DMS153 treated with DMSO at 0.1 percent for 48 hours (cell line): ENCODE results near the gene CD6.

Source experiments
- DNase-seq: peaks from one replicate; lab custom pipeline; 2025; ENCODE audit not compliant: unreplicated experiment; lab: John Stamatoyannopoulos, UW

CD6 gene

DNA sequence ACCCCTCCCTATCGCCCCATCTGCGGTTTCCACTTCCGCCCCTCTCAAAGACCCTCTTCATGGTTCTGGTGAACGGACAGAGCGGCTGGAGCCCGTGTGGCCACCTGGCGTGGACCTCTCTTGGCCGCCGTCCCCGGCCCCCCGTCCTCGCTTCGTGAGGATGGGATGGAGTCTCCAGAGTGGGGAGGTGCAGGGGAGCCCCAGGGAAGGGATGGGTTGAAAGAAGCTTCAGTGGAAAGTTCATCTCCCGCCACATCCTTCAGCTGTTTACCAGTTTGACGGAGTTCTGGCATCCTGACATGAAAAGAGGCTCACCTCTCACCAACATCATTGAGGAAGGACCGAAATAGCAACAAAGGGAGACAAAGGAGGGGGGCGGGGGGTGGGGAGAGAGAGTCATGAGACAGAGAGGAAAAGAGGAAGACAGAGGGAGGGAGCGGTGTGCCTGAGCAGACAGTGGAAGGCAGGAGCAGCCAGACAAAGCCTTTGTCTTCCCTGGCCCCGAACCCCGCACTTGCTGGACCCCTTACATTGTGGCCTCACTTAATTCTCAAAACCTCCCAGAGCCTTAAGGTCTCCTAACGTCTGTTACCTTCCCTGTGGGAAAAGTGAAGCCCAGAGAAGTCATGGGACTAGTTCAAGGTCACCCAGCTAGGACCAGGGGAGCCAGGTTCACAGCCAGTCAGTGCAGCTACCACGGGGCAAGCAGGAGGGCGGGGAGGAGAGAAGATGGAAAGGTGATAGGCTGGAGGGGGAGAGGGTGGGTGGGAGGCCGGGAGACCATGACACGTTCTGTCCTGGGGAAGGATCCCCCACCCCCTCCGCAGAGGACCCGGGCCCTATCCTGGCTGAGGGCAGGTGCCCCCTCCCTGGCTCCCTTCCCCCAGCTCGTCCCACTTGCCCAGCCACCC, 54.9 kb downstream of the CD6 start:
- DNase-seq, result no peak

DNA sequence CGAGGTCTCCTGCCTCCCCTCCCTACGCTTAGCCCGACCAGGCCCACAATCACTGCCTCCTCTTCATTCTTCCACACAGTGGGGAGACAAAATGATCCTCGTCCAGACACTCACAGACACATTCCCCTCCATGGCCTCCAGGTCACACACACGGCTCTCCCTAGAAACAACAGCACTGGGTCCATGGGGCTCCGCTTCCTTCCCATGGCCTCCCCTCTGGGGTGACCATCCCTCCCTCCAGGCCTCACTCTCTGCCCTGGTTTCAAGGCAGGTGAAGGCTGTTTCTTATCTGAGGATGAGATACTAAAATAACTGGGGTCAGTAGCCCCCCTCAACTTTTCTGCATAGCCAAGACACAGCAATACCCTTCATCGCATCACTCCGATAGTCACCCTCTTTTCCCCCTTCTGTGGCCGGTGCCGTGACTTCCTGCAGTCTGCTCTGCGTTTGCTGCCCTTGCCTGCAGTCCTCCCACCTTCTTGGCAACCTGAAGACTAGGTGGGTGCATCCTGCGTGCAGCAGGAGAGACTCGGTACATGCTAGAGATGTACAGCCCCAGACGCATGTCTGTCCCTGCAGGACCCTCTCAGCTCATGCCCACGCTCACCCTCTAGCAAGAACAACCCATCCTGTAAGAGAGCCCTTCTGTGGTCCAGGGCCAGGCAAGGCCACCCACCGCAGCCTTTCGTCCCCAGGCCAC, 55.8 kb downstream of the CD6 start:
- no peak for DNase-seq

DNA sequence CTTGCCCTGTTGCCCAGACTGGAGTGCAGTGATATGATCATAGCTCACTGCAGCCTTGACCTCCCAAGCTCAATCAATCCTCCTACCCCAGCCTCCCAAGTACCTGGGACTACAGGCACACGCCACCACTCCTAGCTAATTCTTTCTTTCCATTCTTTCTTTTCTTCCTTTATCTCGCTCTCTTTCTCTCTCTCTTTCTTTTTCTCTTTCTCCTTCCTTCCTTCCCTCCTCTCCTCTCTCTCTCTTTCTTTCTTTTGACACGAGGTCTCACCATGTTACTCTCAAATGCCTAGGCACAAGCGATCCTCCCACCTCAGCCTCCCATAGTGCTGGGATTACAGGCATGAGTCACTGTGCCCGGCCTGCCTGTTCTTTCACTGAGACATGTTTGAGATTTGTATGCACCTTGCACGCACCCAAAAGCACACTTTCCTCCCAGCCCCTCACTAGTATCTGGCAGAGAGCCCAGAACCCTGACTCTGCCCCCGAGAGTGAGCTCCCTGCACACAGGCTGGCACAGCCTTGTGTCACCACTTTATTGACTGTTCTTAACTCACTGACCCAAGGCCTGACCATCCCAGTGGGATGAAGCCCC, 56.8 kb downstream of the CD6 start:
- peak; percentile 38 for DNase-seq

DNA sequence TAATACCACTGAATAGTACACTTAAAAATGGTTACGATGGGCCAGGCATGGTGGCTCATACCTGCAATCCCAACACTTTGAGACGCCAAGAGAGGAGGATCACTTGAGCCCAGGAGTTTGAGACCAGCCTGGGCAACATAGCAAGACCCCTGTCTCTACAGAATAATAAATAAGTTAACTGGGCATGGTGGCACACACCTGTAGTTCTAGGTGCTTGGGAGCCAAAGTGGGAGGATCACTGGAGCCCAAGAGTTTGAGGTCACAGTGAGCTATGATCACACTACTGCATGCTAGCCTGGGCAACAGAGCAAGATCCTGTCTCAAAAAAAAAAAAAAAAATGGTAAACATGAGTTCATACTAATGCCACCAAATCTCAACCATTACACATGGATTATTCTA, 61.3 kb downstream of the CD6 start:
- DNase-seq, result no peak

DNA sequence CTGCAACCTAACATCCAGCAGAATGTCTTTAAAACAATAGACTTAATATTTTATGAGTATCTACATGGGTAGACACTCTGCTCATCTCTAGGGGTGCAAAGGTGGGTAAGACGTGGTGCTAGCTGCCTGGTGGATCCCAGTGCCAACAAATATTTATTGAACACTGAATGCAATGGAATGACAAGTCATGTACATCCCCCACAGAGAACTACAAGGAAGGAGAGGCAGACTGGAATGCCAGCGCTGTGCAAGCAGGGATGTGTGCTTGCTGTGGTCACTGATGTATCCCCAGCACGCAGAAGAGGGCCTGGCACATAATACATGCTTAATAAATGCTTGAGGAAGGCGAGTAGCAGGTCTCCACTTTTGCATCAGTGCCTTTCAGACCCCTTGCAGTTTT, 61.9 kb downstream of the CD6 start:
- DNase-seq, result no peak

DNA sequence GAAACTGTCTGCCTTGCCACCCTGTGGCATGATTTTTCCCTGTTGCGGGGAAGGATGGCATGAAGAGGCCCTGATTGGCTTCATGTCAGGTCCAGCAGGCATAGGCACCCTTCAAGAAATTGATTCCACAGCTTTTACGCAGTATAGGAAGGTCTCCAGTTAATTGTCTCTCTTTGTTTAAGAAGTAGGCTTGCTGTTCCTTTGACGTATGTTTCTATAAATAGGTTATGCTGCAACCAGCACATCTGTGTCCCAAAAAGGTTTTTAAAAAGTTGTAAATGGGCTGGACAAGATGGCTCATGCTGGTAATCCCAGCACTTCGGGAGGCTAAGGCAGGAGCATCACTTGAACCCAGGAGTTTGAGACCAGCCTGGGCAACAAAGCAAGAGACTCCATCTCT, 62.6 kb downstream of the CD6 start:
- DNase-seq, result no peak

DNA sequence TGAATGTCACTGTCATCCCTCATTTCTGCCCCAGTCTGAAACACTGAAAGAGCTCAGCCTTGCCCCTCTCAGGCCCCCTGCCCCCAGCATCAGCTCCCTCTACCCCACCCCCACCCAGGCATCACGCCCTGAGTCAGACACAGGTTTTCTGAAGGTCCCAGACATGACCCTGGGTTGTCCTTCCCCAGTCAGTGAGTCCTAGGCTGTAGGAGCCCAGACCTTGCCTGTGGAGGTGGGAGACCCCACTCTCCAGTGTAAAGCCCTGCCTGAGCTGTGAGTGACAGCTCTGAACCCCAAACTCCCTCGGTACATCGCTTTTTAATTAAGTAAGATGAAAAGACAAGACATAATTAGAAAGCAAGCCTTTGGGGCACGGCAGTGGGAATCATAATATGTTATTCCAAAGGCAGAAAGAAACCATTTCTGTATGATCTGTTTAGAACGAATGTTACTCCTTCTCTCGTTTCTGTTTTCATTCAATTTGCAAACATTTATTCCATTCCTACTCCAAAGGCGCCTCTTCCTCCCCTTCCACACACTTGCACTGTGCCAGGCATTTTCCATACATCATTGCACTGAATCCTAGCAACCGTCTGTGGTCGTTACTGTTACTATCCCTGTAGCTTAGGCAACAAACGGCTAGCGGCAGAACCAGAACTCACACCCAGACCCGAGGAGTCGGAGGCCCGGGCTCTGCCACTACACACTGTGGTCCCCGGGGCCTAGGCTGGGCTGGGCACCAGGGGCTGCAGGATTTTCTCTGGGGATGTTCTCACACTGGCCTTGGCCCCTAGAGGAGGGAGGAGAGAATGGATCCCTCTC, 63.4 kb downstream of the CD6 start:
- no peak for DNase-seq

DNA sequence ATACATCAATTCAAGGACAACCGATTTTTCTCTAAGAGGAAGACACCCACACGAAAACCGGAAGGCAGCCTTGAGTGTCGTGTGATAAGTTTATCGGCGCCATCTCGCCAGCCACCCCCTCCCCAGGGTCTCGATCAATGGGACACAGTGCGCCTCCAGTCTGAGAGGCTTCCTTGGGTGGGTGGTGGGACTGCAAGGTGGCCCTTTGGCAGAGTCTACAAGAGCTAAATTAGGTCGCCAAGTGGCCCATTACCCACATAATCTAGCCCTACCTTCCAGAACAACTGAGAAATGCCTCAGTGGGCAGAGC, 64.0 kb downstream of the CD6 start:
- no peak for DNase-seq

DNA sequence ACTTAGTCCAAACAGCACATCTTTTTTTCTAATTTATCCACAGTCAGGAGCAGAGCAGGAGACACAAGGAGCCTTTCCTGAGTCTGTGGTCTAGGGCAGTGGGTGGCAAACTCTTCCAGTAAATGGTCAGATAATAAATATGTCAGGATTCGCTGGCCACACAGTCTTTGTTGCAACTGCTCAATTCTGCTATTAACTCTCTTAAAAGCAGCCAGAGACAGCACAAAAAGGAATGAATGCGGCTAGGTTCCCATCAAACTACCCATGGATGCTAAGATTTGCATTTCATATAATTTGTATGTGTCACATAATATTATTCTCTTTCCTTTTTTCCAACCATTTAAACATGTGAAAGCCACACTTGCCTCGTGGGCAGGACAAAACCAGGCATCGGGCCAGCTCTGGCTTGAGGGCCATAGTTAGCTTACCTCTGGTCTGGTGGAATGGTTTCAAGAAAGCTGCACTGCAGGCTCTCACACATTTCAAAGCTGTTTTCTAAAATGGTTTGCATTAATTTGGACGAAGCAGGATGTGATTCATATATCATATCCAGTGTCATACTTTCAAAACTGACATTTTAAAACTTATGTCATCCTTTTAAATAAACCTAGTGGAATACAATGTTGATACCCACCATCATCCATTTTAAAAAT, 66.1 kb downstream of the CD6 start:
- DNase-seq, result no peak

DNA sequence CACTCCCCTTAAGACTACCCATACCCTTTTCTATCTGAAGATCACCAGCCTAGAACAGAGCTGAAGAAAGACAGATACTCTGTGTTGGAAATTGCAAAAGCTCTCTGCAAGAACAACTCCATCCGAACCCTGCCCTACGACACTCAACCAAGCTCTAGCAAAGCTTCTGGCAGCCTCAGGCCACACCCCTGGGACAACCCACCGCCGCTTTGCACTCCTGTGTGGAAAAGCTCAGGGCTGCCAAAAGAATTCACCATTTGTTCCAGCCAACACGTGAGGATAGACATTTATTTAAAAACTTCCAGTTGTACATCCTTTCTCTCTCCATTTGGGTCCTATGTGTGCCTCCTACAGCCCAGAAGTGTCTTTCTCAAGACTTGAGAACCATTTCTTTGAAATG, 68.4 kb downstream of the CD6 start:
- no peak for DNase-seq

DNA sequence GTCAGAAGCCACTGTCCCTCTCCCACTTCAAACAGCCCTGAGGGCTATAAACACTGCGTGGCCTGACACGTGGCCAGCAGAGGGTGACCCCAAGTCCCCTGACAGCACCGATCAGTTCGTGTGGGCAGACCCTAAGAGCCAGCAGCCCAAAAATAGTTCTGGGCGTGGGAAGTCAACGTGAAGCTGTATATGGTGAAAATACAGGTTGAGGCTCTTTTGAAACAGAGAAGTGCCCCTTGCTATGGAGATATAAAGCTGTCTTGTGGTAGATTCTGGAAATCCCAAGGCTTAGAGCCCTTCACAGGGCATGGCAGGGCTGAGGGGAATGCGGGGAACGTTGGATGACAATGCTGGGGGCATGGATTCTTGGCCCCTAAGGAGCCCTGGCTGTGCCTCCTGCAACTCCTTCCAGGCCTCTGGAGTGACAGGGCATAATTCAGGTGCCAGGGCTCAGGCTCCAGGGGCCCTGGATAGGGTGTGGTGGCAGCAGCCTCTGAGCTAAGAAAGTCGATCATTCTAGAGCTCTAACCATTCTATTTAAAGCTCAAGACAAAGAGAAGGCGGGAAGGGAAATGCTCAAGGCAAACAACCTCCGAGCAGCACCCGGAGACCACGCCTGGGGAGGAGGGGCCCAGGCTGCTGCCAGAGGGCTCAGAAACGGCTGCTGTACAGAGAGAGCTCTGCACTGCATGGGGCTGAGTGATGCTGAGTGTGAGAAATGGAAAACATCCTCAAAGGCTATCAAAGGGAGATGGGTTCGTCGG, 70.5 kb downstream of the CD6 start:
- peak; percentile 91 for DNase-seq

DNA sequence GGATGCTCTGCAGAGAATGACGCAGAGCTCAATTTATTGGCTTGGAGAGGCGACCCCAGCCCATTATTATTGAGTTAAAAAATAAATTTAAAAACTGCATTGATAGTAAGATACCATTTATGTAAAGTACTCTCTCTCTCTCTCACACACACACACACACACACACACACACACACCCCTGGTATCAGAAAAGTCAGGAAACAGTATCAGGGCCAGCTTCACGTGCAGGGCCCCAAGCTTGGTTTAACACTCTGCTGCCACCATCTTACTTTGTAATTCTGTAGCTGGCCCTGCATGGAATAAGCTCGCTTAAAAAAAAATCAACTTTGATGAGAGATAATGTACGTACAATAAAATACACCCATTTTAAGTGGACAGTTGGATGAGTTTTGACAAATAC, 71.1 kb downstream of the CD6 start:
- DNase-seq, result peak; percentile 73

DNA sequence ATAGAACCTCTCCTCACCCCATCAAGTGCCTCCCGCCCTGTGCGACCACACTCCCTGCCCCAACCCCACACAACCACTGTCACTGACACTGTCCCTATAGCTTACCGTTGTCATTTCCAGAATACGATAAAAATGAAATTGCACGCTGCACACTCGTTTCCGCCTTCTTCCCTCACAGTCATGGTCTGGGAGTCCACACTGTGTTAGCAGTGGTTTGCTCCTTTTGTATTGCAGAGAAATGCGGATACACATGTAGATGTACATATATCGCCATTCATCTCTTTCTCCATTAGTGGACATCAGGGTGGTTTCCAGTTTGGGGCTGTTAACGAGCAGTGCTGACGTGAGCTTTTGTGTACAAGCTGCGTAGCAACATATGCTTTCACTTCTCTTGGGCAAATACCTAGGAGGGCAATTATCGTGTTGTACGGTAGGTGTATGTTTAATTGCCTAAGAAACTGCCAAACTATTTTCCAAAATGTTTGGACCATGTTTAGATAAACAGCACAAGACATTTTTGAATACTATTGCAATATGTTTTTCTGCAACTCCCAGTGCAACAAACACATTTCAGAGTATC, 71.6 kb downstream of the CD6 start:
- peak; percentile 60 for DNase-seq

DNA sequence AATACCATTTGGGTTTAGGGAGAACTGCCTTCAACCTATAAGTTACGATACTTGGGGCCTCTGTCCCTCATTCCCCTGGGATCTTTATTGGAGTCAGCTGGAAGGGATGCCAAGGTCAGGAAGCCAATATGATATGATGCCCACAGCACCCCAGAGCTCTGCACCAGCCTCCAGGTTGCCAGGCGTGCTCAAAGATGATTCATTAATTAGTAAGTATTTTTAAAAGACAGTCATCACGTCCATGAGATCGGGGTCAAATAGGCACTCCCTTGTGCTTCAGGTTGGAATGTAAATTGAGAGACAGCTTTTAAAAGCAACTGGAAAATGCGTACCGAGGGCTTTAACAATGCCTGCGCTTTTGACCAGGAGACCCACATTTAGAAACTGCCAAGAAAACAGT, 73.8 kb downstream of the CD6 start:
- no peak for DNase-seq

DNA sequence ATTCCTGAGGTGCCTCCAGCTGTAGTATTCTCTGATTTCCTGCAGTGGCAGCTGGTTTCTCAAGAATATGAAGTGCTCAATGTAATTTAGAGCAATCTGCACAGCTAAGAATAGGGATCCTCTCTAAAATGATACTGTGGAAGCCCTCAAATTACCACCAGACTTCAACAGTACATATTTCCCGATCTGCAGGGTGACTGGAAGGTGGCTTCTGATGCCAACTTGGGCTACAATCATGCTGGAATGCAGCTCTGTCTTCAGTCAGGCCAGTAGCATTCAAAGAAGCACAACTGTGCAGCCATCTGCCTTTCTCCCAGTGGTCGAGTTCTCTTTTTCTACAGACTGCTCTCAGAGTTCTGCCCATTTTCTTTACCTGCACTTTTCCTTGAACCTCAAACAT, 75.4 kb downstream of the CD6 start:
- DNase-seq, result no peak

DNA sequence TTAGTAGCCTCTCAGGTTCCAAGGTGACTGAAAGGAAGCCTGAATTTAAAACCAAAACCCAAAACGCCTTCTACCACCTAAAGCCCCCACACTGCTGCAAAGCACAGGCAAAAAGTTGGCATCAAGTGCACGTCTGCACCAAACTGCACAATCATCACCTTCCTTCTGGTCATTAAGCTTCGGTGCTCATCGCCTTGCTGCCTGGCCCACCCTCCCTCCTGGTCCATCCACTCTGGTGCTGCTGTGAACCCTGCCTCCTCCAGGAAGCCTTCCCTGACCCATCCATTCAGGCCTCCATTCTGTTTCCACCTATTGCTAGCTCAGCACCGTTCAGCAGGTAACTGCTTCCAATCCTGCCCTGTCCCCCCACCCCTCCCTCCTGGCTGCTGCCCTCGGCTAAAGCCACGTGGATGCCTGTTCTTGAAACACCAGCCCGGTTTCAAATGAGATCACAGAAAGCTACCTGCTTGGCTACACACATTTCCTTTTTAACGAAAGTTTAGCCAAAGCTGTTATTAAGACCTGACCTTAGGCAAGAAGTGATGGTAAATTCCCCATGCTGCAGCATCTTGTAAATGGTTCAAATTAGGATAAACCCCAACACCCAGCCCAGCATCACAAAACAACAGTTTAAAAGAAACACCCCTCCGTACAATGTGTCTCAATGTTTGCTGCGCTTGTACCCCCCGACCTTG, 77.0 kb downstream of the CD6 start:
- no peak for DNase-seq

DNA sequence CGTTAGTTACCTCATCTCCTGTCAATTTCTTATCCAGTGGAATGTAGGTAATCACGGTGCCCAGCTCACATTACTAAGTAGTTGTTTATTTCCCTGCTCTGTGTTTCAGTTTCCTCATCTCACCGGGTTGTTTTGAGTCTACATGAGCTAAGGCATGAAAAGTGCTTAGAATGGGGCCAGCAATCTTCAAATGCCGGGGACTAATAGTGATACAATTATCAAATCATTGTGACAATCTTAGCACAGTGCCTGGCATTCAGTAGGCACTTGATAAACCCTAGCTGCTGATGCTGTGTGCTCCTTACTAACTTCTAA, 77.5 kb downstream of the CD6 start:
- no peak for DNase-seq

DNA sequence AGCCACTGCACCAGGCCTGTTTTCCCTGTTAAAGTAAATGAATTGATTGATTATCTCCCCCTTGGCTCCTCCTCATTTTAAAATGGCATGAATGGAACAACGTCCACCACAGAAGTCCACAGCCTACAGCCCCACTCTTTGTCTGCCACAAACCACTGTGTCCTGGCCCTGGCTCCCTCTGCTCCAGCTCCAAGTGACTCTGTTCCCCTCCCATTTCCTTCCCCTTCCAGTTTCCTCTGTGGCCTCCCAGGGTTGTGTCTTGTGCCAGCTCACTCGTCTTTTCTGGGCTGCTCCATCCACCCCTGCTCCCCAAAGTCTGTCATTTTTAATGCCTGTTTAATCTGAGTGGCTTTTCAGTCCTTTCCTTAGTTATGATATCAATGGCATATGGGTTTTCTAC, 78.4 kb downstream of the CD6 start:
- no peak for DNase-seq

DNA sequence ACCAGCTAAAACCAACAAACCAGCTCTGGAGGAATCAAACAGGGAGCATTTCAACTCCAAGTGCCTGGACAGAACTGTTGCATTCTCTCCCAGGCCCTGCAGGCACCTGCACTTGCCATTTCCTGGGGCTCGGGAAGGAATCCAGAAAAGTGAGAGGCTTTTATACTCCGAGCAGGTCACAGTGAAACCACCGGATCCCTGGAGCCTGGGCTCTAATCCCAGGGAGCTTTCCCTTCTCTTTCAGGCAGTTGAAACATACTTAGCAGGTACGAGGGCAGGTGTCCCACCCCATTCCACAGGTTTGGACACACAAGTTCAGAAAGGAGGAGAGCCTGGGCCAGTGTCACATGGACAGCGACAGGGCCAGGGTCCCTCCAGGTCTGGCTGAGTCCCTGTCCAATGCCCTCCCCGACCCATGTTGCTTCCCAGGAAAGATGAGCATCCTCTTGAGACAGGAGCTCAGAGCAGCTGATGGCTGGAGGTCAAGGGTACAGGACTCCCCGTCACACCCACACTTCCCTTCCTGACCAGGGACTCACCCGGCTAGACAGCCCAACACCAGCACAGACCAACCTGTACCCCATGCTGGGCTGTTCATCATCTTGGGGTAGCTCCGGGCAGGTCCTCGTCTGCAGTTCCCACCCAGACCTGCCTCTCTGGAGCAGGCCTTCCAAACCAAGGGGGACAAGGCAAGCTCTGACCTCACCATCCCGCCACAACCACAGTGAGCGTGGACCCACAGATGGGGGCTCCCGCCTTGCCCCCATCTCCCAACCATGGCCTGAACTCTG, 80.9 kb downstream of the CD6 start:
- DNase-seq, result no peak
